ENCODE measurements around the gene ACTL9.
"Not testable (repeated sequence)": the region's sequence is repeated elsewhere in the genome, so short reads cannot be mapped to it uniquely, and the experiment has no call there.

The ACTL9 gene, protein sequence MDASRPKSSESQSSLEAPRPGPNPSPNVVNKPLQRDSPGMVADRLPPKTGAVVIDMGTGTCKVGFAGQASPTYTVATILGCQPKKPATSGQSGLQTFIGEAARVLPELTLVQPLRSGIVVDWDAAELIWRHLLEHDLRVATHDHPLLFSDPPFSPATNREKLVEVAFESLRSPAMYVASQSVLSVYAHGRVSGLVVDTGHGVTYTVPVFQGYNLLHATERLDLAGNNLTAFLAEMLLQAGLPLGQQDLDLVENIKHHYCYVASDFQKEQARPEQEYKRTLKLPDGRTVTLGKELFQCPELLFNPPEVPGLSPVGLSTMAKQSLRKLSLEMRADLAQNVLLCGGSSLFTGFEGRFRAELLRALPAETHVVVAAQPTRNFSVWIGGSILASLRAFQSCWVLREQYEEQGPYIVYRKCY

DNA sequence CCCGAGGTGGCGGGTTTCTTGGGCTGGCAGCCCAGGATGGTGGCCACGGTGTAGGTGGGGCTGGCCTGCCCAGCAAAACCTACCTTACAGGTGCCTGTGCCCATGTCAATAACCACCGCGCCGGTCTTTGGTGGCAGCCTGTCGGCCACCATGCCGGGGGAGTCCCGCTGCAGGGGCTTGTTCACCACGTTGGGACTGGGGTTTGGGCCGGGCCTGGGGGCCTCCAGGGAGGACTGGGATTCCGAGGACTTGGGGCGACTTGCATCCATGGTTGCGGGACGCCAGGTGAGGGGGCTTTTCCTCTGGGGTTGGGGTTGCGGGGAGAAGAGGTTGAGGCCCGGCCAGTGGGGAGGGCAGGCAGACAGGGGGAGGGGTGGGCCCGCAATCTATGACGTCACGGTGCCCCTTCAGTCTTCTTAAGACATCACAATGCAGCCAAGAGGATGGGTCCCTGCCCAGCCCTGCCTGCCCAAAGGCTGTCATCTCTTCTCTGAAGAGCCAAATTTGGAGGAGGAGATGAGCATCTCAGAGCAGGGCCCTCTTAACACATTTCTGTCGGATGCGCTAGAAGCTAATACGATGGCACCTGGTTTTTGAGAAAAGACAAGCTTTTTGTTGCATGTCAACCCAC, at the start of gene ACTL9:
Gene ACTL9 (minus strand): TSS at position 363 of the 631 bp plus-strand sequence. CDS start 94 bp downstream, at position 269.
- H3K9me3 Mint-ChIP-seq = no peaks in the 10 kb centered on the region
- intact Hi-C loops (cut with micrococcal nuclease) = no loop called here
- H3K4me1 Mint-ChIP-seq (ENCODE audit: low read depth) = peaks cover 14% of the 10 kb centered on the region
- no peak within 1 kb of the TSS for H3K4me3 Mint-ChIP-seq
- H3K27ac Mint-ChIP-seq = no peak within 1 kb of the TSS
- H3K27me3 Mint-ChIP-seq = peaks cover 63% of the 10 kb centered on the region
- H3K36me3 Mint-ChIP-seq (ENCODE audit: low read depth) = no peaks in the 10 kb centered on the region

DNA sequence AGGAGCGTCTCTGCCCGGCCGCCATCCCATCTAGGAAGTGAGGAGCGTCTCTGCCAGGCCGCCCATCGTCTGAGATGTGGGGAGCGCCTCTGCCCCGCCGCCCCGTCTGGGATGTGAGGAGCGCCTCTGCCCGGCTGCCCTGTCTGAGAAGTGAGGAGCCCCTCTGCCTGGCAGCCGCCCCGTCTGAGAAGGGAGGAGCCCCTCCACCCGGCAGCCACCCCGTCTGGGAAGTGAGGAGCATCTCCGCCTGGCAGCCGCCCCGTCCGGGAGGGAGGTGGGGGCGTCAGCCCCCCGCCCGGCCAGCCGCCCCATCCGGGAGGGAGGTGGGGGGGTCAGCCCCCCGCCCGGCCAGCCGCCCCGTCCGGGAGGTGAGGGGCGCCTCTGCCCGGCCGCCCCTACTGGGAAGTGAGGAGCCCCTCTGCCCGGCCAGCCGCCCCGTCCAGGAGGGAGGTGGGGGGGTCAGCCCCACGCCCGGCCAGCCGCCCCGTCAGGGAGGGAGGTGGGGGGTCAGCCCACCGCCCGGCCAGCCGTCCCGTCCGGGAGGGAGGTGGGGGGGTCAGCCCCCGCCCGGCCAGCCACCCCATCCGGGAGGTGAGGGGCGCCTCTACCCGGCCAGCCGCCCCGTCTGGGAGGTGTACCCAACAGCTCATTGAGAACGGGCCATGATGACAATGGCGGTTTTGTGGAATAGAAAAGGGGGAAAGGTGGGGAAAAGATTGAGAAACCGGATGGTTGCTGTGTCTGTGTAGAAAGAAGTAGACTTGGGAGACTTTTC, 40.9 kb upstream of the ACTL9 start:
- H3K27ac Mint-ChIP-seq; intact Hi-C loops (cut with micrococcal nuclease); H3K4me1 Mint-ChIP-seq (ENCODE audit: low read depth); H3K4me3 Mint-ChIP-seq; H3K9me3 Mint-ChIP-seq; H3K27me3 Mint-ChIP-seq; H3K36me3 Mint-ChIP-seq (ENCODE audit: low read depth): not testable (repeated sequence)

DNA sequence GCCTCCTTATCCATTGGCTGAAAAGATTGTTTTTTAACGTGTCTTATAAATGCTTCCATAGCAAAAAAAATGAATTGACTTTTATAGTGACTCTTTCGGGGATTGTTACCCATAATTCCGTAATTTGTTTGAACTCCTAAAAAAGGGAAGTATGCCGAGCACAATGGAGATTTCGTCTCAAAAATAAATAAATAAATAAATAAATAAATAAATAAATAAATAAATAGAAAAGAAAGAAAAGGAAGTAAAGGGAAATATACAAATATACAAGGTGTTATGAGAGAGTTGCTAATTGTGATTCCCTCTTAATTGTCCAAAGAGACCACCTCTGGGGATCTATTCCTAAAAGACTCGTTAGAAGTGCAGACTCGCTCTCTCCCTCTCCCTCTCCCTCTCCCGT, 39.8 kb upstream of the ACTL9 start:
- intact Hi-C loops (cut with micrococcal nuclease) = no loop called here
- Mint-ChIP-seq H3K9me3 (no peaks in the 10 kb centered on the region), H3K27me3 (no peaks in the 10 kb centered on the region), H3K4me3 (no peak overlapping the region), H3K27ac (no peak overlapping the region), H3K4me1 (ENCODE audit: low read depth) (no peaks in the 10 kb centered on the region), H3K36me3 (ENCODE audit: low read depth) (no peaks in the 10 kb centered on the region)

DNA sequence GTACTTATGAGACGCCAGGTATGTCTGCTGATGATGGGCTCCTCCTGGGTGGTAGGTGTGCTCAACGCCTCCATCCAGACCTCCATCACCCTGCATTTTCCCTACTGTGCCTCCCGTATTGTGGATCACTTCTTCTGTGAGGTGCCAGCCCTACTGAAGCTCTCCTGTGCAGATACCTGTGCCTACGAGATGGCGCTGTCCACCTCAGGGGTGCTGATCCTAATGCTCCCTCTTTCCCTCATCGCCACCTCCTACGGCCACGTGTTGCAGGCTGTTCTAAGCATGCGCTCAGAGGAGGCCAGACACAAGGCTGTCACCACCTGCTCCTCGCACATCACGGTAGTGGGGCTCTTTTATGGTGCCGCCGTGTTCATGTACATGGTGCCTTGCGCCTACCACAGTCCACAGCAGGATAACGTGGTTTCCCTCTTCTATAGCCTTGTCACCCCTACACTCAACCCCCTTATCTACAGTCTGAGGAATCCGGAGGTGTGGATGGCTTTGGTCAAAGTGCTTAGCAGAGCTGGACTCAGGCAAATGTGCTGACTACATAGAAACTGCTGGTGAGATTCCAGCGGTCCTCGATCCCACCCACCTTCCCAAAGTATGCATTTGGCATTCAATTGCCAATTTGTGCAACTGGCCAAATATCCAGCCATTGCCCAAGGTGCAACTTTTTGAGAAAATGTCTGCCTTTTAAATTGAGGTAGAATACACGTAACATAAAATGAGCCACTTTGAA, 33.0 kb upstream of the ACTL9 start:
- Mint-ChIP-seq H3K27ac (no peak overlapping the region), H3K36me3 (ENCODE audit: low read depth) (no peaks in the 10 kb centered on the region), H3K4me3 (no peak overlapping the region), H3K27me3 (no peaks in the 10 kb centered on the region), H3K9me3 (no peaks in the 10 kb centered on the region), H3K4me1 (ENCODE audit: low read depth) (no peaks in the 10 kb centered on the region)
- intact Hi-C loops (cut with micrococcal nuclease) = no loop called here

DNA sequence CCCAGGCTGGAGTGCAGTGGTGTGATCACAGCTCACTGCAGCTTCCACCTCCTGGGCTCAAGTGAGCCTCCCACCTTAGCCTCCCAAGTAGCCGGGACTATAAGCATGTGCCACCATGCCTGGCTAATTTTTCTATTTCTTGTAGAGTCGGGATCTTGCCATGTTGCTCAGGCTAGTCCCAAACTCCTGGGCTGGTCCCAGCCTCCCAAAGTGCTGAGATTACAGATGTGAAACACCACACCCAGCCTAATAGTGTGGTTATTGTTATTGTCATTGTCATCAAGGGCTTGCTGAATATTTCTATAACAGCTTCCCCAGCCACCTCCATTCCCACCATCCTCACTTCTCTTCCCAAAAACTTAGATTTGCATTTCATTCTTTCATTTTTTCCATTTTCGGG, 25.7 kb upstream of the ACTL9 start:
- H3K27me3 Mint-ChIP-seq = peaks cover 16% of the 10 kb centered on the region
- no peak overlapping the region for H3K4me3 Mint-ChIP-seq
- intact Hi-C loops (cut with micrococcal nuclease) = no loop called here
- no peaks in the 10 kb centered on the region for H3K36me3 Mint-ChIP-seq (ENCODE audit: low read depth)
- H3K27ac Mint-ChIP-seq = no peak overlapping the region
- no peaks in the 10 kb centered on the region for H3K9me3 Mint-ChIP-seq
- H3K4me1 Mint-ChIP-seq (ENCODE audit: low read depth) = no peaks in the 10 kb centered on the region

DNA sequence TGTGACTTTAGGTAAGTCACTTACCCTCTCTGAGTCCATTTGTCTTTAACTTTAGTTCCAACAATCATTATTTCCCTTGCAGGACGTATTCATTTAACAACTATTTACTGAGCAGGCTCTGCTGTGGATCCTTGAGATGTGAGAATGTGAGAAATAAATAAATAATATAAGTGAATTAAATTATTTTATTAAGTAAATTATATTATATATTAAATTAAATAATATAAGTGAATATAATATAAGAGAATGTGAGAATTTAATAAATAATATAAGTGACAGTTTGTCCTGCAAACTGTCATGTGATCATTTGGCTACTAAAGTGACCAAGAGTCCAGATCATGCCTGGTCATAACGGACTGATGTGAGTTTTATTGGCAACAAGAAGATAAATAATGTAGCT, 23.4 kb upstream of the ACTL9 start:
- Mint-ChIP-seq H3K36me3 (ENCODE audit: low read depth) (no peaks in the 10 kb centered on the region), H3K9me3 (no peaks in the 10 kb centered on the region), H3K27me3 (peaks cover 16% of the 10 kb centered on the region), H3K4me3 (no peak overlapping the region), H3K4me1 (ENCODE audit: low read depth) (no peaks in the 10 kb centered on the region), H3K27ac (no peak overlapping the region)
- intact Hi-C loops (cut with micrococcal nuclease) = no loop called here

DNA sequence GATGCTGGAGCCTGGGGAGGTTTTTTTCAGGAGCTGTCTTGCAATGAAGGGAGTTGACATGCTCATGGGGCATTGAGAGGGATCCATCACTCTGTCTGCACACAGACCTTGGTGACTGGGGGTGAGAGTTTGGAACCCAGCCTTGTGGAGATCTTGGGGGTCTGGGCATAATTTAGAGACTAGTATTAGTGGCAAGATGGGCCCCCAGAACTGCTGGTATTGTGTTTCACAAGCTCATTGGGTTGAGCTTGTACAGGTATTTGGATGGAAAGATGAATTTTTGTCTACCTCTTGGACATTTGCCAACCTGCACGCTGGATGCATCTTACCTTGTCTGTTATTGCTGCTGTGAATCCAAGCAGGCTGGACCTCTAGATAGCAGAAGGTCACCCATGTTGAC, 22.7 kb upstream of the ACTL9 start, which contains the start of gene OR2Z1:
Gene OR2Z1 (plus strand): TSS at position 301 of the 400 bp plus-strand sequence. CDS start 9,395 bp downstream, outside the sequence.
- Mint-ChIP-seq H3K9me3 (no peaks in the 10 kb centered on the region), H3K4me3 (no peak within 1 kb of the TSS), H3K4me1 (ENCODE audit: low read depth) (no peaks in the 10 kb centered on the region), H3K36me3 (ENCODE audit: low read depth) (no peaks in the 10 kb centered on the region), H3K27me3 (peaks cover 16% of the 10 kb centered on the region), H3K27ac (no peak within 1 kb of the TSS)
- intact Hi-C loops (cut with micrococcal nuclease) = no loop called here

DNA sequence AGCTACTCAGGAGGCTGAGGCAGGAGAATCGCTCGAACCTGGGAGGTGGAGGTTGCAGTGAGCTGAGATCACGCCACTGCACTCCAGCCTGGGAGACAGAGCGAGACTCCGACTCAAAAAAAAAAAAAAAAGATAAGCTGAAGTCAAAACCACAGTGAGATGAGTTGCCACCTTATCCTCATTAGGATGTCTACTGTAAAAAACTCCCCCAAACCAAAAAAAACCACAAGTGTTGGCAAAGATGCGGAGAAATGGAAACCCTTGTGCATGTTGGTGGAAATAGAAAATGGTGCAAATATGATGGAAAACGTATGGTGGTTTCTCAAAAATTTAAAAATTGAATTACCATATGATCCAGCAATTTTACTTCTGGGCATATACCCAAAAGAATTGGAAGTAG, 11.7 kb upstream of the ACTL9 start:
- H3K4me1 Mint-ChIP-seq (ENCODE audit: low read depth); intact Hi-C loops (cut with micrococcal nuclease); H3K36me3 Mint-ChIP-seq (ENCODE audit: low read depth); H3K27ac Mint-ChIP-seq; H3K4me3 Mint-ChIP-seq: not testable (repeated sequence)
- peaks cover 22% of the 10 kb centered on the region for H3K9me3 Mint-ChIP-seq
- peaks cover 21% of the 10 kb centered on the region for H3K27me3 Mint-ChIP-seq

DNA sequence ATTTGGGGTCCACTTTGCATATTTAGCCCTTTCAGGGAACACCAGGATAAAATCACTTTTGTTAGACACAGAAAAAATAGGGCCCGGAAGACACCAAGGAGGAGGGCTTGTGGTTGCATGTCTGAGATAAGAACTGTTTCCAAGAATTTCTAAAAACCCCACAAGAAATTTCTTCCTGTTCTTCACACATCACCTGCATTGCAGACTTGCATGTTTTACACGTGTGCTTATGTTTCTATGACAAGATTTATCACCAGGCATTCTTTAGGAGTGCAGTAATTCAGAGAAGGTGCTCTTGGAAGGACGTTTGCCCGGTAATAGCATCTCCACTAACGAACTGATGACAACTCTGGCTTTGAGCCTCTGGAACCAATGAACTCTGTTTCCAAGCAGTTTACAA, 7.1 kb upstream of the ACTL9 start:
- H3K4me3 Mint-ChIP-seq = no peak overlapping the region
- H3K36me3 Mint-ChIP-seq (ENCODE audit: low read depth) = no peaks in the 10 kb centered on the region
- intact Hi-C loops (cut with micrococcal nuclease) = no loop called here
- peaks cover 38% of the 10 kb centered on the region for H3K27me3 Mint-ChIP-seq
- H3K9me3 Mint-ChIP-seq = no peaks in the 10 kb centered on the region
- no peak overlapping the region for H3K27ac Mint-ChIP-seq
- H3K4me1 Mint-ChIP-seq (ENCODE audit: low read depth) = peaks cover 14% of the 10 kb centered on the region

DNA sequence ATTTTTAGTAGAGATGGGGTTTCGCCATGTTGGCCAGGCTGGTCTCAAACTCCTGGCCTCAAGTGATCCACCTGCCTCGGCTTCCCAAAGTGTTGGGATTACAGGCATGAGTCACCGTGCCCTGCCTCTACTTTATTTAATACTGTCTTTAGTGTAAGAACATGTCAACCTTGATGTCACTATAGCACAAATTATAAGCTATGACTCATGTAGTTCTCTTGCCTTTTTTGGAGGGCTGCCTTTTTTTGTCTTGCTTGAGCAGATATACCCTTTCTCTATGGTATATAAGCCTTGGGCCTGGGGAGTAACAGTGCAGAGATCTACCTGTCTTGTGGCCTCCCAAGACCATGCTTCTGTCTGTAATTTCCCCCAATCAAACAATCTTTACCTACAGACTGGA, 6.7 kb upstream of the ACTL9 start:
- H3K27ac Mint-ChIP-seq; intact Hi-C loops (cut with micrococcal nuclease); H3K36me3 Mint-ChIP-seq (ENCODE audit: low read depth); H3K4me3 Mint-ChIP-seq; H3K9me3 Mint-ChIP-seq: not testable (repeated sequence)
- Mint-ChIP-seq H3K27me3 (peaks cover 39% of the 10 kb centered on the region), H3K4me1 (ENCODE audit: low read depth) (peaks cover 14% of the 10 kb centered on the region)

DNA sequence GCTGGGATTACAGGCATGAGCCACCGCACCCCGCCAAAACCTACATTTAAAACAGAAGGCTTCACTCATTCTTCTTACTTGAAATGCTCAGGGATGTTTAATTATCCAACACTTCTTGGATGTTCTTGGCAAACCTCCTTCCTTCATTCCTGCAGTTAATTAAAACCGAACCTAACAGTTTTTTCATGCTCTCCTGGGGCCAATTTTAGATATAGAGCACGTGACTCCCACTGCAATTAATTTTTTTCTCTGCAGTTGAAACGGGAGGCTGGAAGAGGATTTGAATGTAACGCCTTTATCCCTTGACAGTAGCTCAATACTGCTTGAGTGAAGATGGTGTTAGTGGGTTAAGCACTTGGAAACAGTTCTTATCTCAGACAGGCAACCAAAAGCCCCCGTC, 4.6 kb upstream of the ACTL9 start:
- H3K36me3 Mint-ChIP-seq (ENCODE audit: low read depth) = no peaks in the 10 kb centered on the region

DNA sequence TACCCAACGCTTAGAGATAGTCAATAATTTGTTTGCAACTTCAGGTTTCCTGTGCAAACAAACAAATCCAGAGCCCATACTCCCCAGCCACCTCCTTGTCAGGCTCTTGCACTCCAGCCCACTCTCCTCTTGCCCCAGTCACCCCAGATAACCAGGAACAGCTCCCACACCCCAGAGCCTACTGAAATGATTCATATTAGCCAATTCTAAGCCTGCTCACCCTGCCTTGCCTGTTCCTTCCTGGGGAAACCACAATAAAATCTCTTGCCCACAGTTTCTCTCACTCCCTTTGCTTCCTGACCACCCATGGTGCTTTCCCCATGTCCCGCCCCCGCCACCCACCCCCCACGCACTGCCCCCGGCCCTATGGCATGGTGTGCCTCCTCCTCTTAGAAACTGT, 3.8 kb upstream of the ACTL9 start:
- Mint-ChIP-seq H3K4me1 (ENCODE audit: low read depth) (peaks cover 14% of the 10 kb centered on the region), H3K27me3 (peaks cover 57% of the 10 kb centered on the region), H3K27ac (no peak overlapping the region), H3K9me3 (no peaks in the 10 kb centered on the region), H3K36me3 (ENCODE audit: low read depth) (no peaks in the 10 kb centered on the region), H3K4me3 (no peak overlapping the region)
- intact Hi-C loops (cut with micrococcal nuclease) = no loop called here

More for the DNA sequence above, 4.6 kb upstream of the ACTL9 start:
- no peaks in the 10 kb centered on the region for H3K9me3 Mint-ChIP-seq
- no peak overlapping the region for H3K27ac Mint-ChIP-seq
- intact Hi-C loops (cut with micrococcal nuclease) = no loop called here
- H3K27me3 Mint-ChIP-seq = peaks cover 48% of the 10 kb centered on the region
- peaks cover 14% of the 10 kb centered on the region for H3K4me1 Mint-ChIP-seq (ENCODE audit: low read depth)
- H3K4me3 Mint-ChIP-seq = no peak overlapping the region

DNA sequence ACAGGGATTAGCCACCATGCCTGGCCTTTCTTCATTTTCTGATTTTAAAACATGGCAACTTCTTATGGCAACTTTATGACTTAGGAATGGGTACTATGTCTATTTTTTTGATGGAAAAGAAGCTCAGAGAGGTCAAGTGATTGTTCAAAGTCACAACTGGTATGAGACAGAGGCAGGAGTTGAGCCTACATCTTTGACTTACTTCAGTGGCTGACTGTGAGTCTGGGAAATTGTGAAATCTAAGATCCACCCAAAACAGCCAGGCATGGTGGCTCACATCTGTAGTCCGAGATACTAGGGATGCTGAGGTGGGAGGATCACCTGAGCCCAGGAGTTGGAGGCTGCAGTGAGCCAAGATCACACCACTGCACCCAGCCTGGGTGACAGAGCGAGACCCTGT, 2.4 kb upstream of the ACTL9 start:
- H3K9me3 Mint-ChIP-seq = no peaks in the 10 kb centered on the region
- H3K36me3 Mint-ChIP-seq (ENCODE audit: low read depth) = no peaks in the 10 kb centered on the region
- no peak overlapping the region for H3K27ac Mint-ChIP-seq
- intact Hi-C loops (cut with micrococcal nuclease) = no loop called here
- H3K4me1 Mint-ChIP-seq (ENCODE audit: low read depth) = peaks cover 14% of the 10 kb centered on the region
- peaks cover 70% of the 10 kb centered on the region for H3K27me3 Mint-ChIP-seq
- H3K4me3 Mint-ChIP-seq = no peak overlapping the region

All from dendritic cell treated with granulocyte-macrophage colony-stimulating factor and Interleukin-4, amounts not matched to agents 40 ng/mL and 50 ng/mL, for 4 days (primary cell).